Spinal cord (tissue), 10 donors: ENCODE results near the gene SNED1. TPM values are rescaled to one million over a fixed set of nuclear protein-coding genes. Genes with fewer than 3 reads are reported as not detected.

Source experiments
- DNase-seq, 6 donors: peaks; one replicate each; pipeline versions ENCODE4 v3.0.0 to v3.0.0-alpha.2; 2013 to 2015; ENCODE audit warnings: low spot score in 6 of 6, low read depth in 4 of 6
- H3K27ac ChIP-seq: one replicate; pipeline ENCODE4 v1.5.1; 2013; ENCODE audit warnings: low read depth, low read length, control low read depth
- H3K27me3 ChIP-seq: one replicate; pipeline ENCODE4 v1.6.1; 2013; ENCODE audit warnings: low read length; ENCODE audit not compliant: control insufficient read depth, insufficient read depth
- H3K36me3 ChIP-seq: one replicate; pipeline ENCODE4 v1.6.1; 2013; ENCODE audit warnings: low read length; ENCODE audit not compliant: control insufficient read depth, insufficient read depth
- H3K4me1 ChIP-seq: one replicate; pipeline ENCODE4 v1.6.1; 2013; ENCODE audit warnings: low read length; ENCODE audit not compliant: control insufficient read depth, insufficient read depth
- H3K4me3 ChIP-seq: one replicate; pipeline ENCODE4 v1.5.1; 2013; ENCODE audit warnings: low read depth, low read length, control low read depth
- H3K9me3 ChIP-seq: one replicate; pipeline ENCODE4 v1.6.1; 2013; ENCODE audit warnings: low read length; ENCODE audit not compliant: control insufficient read depth, insufficient read depth
- WGBS: methylation state at CpG from one replicate; pipeline ENCODE4 v1.1.5; 2013; ENCODE audit warnings: missing lambda C conversion rate; ENCODE audit not compliant: insufficient coverage; 5-methylcytosine and 5-hydroxymethylcytosine counted together
- polyA plus RNA-seq, 2 donors: library from polyadenylated mRNA; unstranded; fragments of 120-200 nt; gene quantifications; one replicate each; pipeline ENCODE4 v1.2.1, GENCODE V29; 2013; ENCODE audit not compliant: insufficient read length in 2 of 2
- total RNA-seq, 2 donors: library from RNA; depleted of rRNA in 1 of 2; stranded (reverse); fragments of 120-200 nt in 1 of 2; fragments of >200 nt in 1 of 2; gene quantifications; one replicate each; pipeline versions ENCODE4 v1.2.3 to v1.2.4, GENCODE V29; 2013 to 2014
- donor health status: healthy.

Gene SNED1
- total and polyA plus RNA-seq, 4 donors, result 6.0 to 93.7 (median 26.7) TPM

GRCh38 chr2:240998995-240999791 is 775 bp downstream of the SNED1 start:
- peaks cover 44% of the 10 kb centered on the region for H3K4me1 ChIP-seq
- H3K4me3 ChIP-seq, result peak overlapping the region; percentile 36
- no peaks in the 10 kb centered on the region for H3K36me3 ChIP-seq
- H3K27me3 ChIP-seq, result peaks cover 33% of the 10 kb centered on the region
- no peak overlapping the region for H3K27ac ChIP-seq
- 6% methylated on average over 71 of the region's 71 CpGs for WGBS
- no peak for DNase-seq
- peaks cover 4% of the 10 kb centered on the region for H3K9me3 ChIP-seq

GRCh38 chr2:240999873-241000541 is 1.6 kb downstream of the SNED1 start:
- peaks cover 33% of the 10 kb centered on the region for H3K27me3 ChIP-seq

GRCh38 chr2:241000831-241001321 is 2.5 kb downstream of the SNED1 start:
- peaks cover 33% of the 10 kb centered on the region for H3K27me3 ChIP-seq
- peaks cover 4% of the 10 kb centered on the region for H3K9me3 ChIP-seq
- H3K36me3 ChIP-seq, result no peaks in the 10 kb centered on the region
- WGBS, result 81% methylated on average over 6 of the region's 9 CpGs
- H3K27ac ChIP-seq, result no peak overlapping the region
- peaks cover 30% of the 10 kb centered on the region for H3K4me1 ChIP-seq
- peak overlapping the region; percentile 1 for H3K4me3 ChIP-seq
- DNase-seq, result no peak

More at GRCh38 chr2:240999873-241000541, 1.6 kb downstream of the SNED1 start:
- WGBS, result 89% methylated on average over 16 of the region's 19 CpGs
- peaks cover 38% of the 10 kb centered on the region for H3K4me1 ChIP-seq
- H3K27ac ChIP-seq, result no peak overlapping the region
- H3K36me3 ChIP-seq, result no peaks in the 10 kb centered on the region
- peaks cover 4% of the 10 kb centered on the region for H3K9me3 ChIP-seq
- peak overlapping the region; percentile 36 for H3K4me3 ChIP-seq
- no peak for DNase-seq

- peaks cover 31% of the 10 kb centered on the region for H3K27me3 ChIP-seq
- H3K4me3 ChIP-seq, result no peak overlapping the region
- WGBS, result 85% methylated on average over 17 of the region's 21 CpGs
- no peak for DNase-seq
- H3K4me1 ChIP-seq, result peaks cover 23% of the 10 kb centered on the region
- H3K36me3 ChIP-seq, result no peaks in the 10 kb centered on the region
- H3K27ac ChIP-seq, result no peak overlapping the region
- peaks cover 4% of the 10 kb centered on the region for H3K9me3 ChIP-seq
These were observed 3.2 kb downstream of the SNED1 start for GRCh38 chr2:241001413-241002274.

GRCh38 chr2:241002275-241003046 is 4.0 kb downstream of the SNED1 start:
- H3K4me3 ChIP-seq, result no peak overlapping the region
- H3K27ac ChIP-seq, result no peak overlapping the region
- peaks cover 15% of the 10 kb centered on the region for H3K4me1 ChIP-seq
- H3K36me3 ChIP-seq, result no peaks in the 10 kb centered on the region
- DNase-seq, result no peak
- H3K9me3 ChIP-seq, result peaks cover 4% of the 10 kb centered on the region
- H3K27me3 ChIP-seq, result peaks cover 25% of the 10 kb centered on the region
- WGBS, result 79% methylated on average over 9 of the region's 11 CpGs

GRCh38 chr2:241003047-241003360 is 4.6 kb downstream of the SNED1 start:
- Histone ChIP-seq H3K27ac (no peak overlapping the region), H3K27me3 (peaks cover 20% of the 10 kb centered on the region), H3K4me1 (peaks cover 10% of the 10 kb centered on the region), H3K9me3 (peaks cover 4% of the 10 kb centered on the region), H3K4me3 (no peak overlapping the region), H3K36me3 (no peaks in the 10 kb centered on the region)
- no peak for DNase-seq
- WGBS, result 89% methylated on average over 1 of the region's 7 CpGs

- Histone ChIP-seq H3K27ac (no peak overlapping the region), H3K4me3 (no peak overlapping the region), H3K9me3 (peaks cover 4% of the 10 kb centered on the region), H3K36me3 (no peaks in the 10 kb centered on the region), H3K4me1 (peaks cover 6% of the 10 kb centered on the region), H3K27me3 (peaks cover 16% of the 10 kb centered on the region)
- DNase-seq, result no peak
- 100% methylated on average over 1 of the region's 2 CpGs for WGBS
These were observed 5.0 kb downstream of the SNED1 start for GRCh38 chr2:241003369-241003768.

- Histone ChIP-seq H3K27ac (no peak overlapping the region), H3K36me3 (no peaks in the 10 kb centered on the region), H3K9me3 (peaks cover 4% of the 10 kb centered on the region), H3K4me3 (no peak overlapping the region), H3K4me1 (peaks cover 6% of the 10 kb centered on the region), H3K27me3 (peaks cover 16% of the 10 kb centered on the region)
- no peak for DNase-seq
- WGBS, result 90% methylated on average over 1 of the region's 1 CpG
These were observed 5.6 kb downstream of the SNED1 start for GRCh38 chr2:241003830-241004564.
